22Rv1 (cell line): ENCODE measurements around the gene OR52A1.

Experiments
- ZFX ChIP-seq: fragments of 450-650 bp; IDR thresholded peaks from 2 replicates; pipeline ENCODE4 v1.6.1; 2017; ENCODE audit warnings: antibody characterized with exemption, borderline replicate concordance
- TF ChIP-seq, protein P1 (sequence below): fragments of 450-650 bp; IDR thresholded peaks from 2 replicates; pipeline ENCODE4 v1.5.1; 2017; ENCODE audit warnings: mild to moderate bottlenecking

DNA sequence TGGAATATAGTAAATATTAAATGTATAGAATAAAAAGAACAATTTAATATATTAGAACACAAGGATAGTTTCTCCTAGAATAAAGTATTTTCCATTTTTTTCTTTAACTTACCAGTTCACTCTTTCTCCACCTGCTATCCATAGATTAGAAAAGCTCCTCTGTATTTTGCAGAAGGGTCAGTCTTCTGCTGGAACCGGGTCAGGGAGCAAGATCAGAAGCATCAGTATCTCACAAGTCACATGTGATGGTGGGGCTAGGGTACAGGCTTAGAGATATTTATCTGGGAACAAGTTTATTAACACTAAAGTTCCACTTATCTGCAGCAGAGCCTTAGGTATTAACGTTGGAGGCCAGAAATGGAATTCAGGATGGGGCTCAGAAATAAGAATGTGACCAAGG lies 17.3 kb upstream of the OR52A1 start:
- TF ChIP-seq, protein P1, sequence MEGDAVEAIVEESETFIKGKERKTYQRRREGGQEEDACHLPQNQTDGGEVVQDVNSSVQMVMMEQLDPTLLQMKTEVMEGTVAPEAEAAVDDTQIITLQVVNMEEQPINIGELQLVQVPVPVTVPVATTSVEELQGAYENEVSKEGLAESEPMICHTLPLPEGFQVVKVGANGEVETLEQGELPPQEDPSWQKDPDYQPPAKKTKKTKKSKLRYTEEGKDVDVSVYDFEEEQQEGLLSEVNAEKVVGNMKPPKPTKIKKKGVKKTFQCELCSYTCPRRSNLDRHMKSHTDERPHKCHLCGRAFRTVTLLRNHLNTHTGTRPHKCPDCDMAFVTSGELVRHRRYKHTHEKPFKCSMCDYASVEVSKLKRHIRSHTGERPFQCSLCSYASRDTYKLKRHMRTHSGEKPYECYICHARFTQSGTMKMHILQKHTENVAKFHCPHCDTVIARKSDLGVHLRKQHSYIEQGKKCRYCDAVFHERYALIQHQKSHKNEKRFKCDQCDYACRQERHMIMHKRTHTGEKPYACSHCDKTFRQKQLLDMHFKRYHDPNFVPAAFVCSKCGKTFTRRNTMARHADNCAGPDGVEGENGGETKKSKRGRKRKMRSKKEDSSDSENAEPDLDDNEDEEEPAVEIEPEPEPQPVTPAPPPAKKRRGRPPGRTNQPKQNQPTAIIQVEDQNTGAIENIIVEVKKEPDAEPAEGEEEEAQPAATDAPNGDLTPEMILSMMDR, result no peak
- no peak for TF ChIP-seq ZFX
